WTC11 (cell line): ENCODE data around the gene ATG7. TPM values are rescaled to one million over a fixed set of nuclear protein-coding genes. Genes with fewer than 3 reads are reported as not detected.

Experiments used
- ATAC-seq: fragments of 200-7000 bp; cut with Tn5 transposase; 2 replicates; pipeline ENCODE4 v1.10.0; 2021; ENCODE audit warnings: mild to moderate bottlenecking, moderate library complexity
- CTCF ChIA-PET: fragments of 300-600 bp; sonication (Branson Sonifier 250); formaldehyde crosslinking; loops from one replicate; lab custom pipeline; 2021; ENCODE audit warnings: antibody characterized with exemption; lab: Charles Lee
- POLR2A ChIA-PET: fragments of 350-600 bp; sonication (Branson Sonifier 250); formaldehyde crosslinking; loops from one replicate; lab custom pipeline; 2021; ENCODE audit warnings: antibody characterized with exemption; lab: Charles Lee
- DNase-seq: peaks from one replicate; pipeline ENCODE4 v3.0.0; 2021; ENCODE audit warnings: low spot score
- H3K27ac Mint-ChIP-seq: 2 replicates; pipeline ENCODE4 v1.8.0; 2021; ENCODE audit warnings: mixed read lengths
- H3K27me3 Mint-ChIP-seq: 2 replicates; pipeline ENCODE4 v1.8.0; 2021; ENCODE audit warnings: low read depth, mild to moderate bottlenecking, moderate library complexity, mixed read lengths
- H3K36me3 Mint-ChIP-seq: 2 replicates; pipeline ENCODE4 v1.8.0; 2021; ENCODE audit warnings: mixed read lengths
- H3K4me1 Mint-ChIP-seq: 2 replicates; pipeline ENCODE4 v1.8.0; 2022; ENCODE audit warnings: mixed read lengths
- H3K4me3 Mint-ChIP-seq: 2 replicates; pipeline ENCODE4 v1.8.0; 2021; ENCODE audit warnings: mild to moderate bottlenecking, moderate library complexity, mixed read lengths
- H3K9me3 Mint-ChIP-seq: 2 replicates; pipeline ENCODE4 v1.8.0; 2021; ENCODE audit warnings: mixed read lengths
- ATF1 ChIP-seq: sonication (generic); formaldehyde crosslinking; IDR thresholded peaks from 2 replicates; pipeline ENCODE4 v1.8.1; 2023; ENCODE audit warnings: mild to moderate bottlenecking, moderate library complexity, missing genetic modification reagents
- CBFB ChIP-seq: sonication (generic); formaldehyde crosslinking; IDR thresholded peaks from 2 replicates; pipeline ENCODE4 v1.8.1; 2022; ENCODE audit warnings: mild to moderate bottlenecking, low read depth, missing genetic modification reagents
- CREB1 ChIP-seq: sonication (generic); formaldehyde crosslinking; IDR thresholded peaks from 2 replicates; pipeline ENCODE4 v1.8.0; 2023; ENCODE audit warnings: mild to moderate bottlenecking, missing genetic modification reagents
- ELF4 ChIP-seq: sonication (generic); formaldehyde crosslinking; IDR thresholded peaks from 2 replicates; pipeline ENCODE4 v1.8.1; 2022; ENCODE audit warnings: low read depth, mild to moderate bottlenecking, moderate library complexity, missing genetic modification reagents
- ESRRA ChIP-seq: sonication (generic); formaldehyde crosslinking; IDR thresholded peaks from 2 replicates; pipeline ENCODE4 v1.8.1; 2022; ENCODE audit warnings: mild to moderate bottlenecking, missing genetic modification reagents, borderline replicate concordance
- GRHL2 ChIP-seq: fragments of 250-450 bp; sonication (Bioruptor Pico); IDR thresholded peaks from 2 replicates; pipeline ENCODE4 v1.8.0; 2022; ENCODE audit warnings: mild to moderate bottlenecking, moderate library complexity; ENCODE audit not compliant: insufficient replicate concordance, severe bottlenecking
- GTF2I ChIP-seq: fragments of 250-450 bp; sonication (Bioruptor Pico); conservative IDR thresholded peaks from 2 replicates; pipeline ENCODE4 v1.4.0; 2021; ENCODE audit warnings: mild to moderate bottlenecking
- KAT7 ChIP-seq: sonication (generic); formaldehyde crosslinking; IDR thresholded peaks from 2 replicates; pipeline ENCODE4 v1.8.1; 2023; ENCODE audit warnings: missing genetic modification reagents, mild to moderate bottlenecking, borderline replicate concordance
- NFATC4 ChIP-seq: fragments of 250-450 bp; sonication (Bioruptor Pico); IDR thresholded peaks from 2 replicates; pipeline ENCODE4 v1.9.0; 2021; ENCODE audit warnings: mild to moderate bottlenecking
- PRRX2 ChIP-seq: fragments of 250-450 bp; sonication (Bioruptor Pico); IDR thresholded peaks from 2 replicates; pipeline ENCODE4 v1.8.0; 2021; ENCODE audit warnings: mild to moderate bottlenecking
- SMAD3 ChIP-seq: sonication (generic); formaldehyde crosslinking; IDR thresholded peaks from 2 replicates; pipeline ENCODE4 v1.8.0; 2022; ENCODE audit warnings: missing genetic modification reagents, mild to moderate bottlenecking, borderline replicate concordance
- TCF7 ChIP-seq: sonication (generic); formaldehyde crosslinking; IDR thresholded peaks from 2 replicates; pipeline ENCODE4 v1.8.0; 2022; ENCODE audit warnings: mild to moderate bottlenecking, low read depth, missing genetic modification reagents, moderate library complexity
- ZBTB21 ChIP-seq: sonication (generic); formaldehyde crosslinking; IDR thresholded peaks from 2 replicates; pipeline ENCODE4 v1.8.1; 2023; ENCODE audit warnings: mild to moderate bottlenecking, missing genetic modification reagents, borderline replicate concordance
- ZNF121 ChIP-seq: sonication (generic); formaldehyde crosslinking; IDR thresholded peaks from 2 replicates; pipeline ENCODE4 v1.8.0; 2023; ENCODE audit warnings: missing genetic modification reagents
- ZNF317 ChIP-seq: sonication (generic); formaldehyde crosslinking; IDR thresholded peaks from 2 replicates; pipeline ENCODE4 v1.8.1; 2023; ENCODE audit warnings: low read depth, mild to moderate bottlenecking, moderate library complexity, missing genetic modification reagents, borderline replicate concordance
- ZNF671 ChIP-seq: fragments of 250-450 bp; sonication (Bioruptor Pico); IDR thresholded peaks from 2 replicates; pipeline ENCODE4 v1.8.0; 2021; ENCODE audit warnings: mild to moderate bottlenecking
- total RNA-seq: library from RNA; stranded (reverse); gene quantifications from 3 replicates; pipeline ENCODE4 v1.2.3, GENCODE V29; 2021
- TF ChIP-seq, protein P1 (sequence below): sonication (generic); formaldehyde crosslinking; IDR thresholded peaks from 2 replicates; pipeline ENCODE4 v1.8.0; 2022; ENCODE audit warnings: mild to moderate bottlenecking, missing genetic modification reagents
- TF ChIP-seq, protein P2 (sequence below): sonication (generic); formaldehyde crosslinking; IDR thresholded peaks from 2 replicates; pipeline ENCODE4 v1.8.1; 2022; ENCODE audit warnings: mild to moderate bottlenecking, missing genetic modification reagents, moderate library complexity, borderline replicate concordance
- TF ChIP-seq, protein P3 (sequence below): fragments of 250-450 bp; sonication (Bioruptor Pico); IDR thresholded peaks from 2 replicates; pipeline ENCODE4 v1.9.0; 2021; ENCODE audit warnings: mild to moderate bottlenecking
- TF ChIP-seq, protein P4 (sequence below): sonication (generic); formaldehyde crosslinking; IDR thresholded peaks from 2 replicates; pipeline ENCODE4 v1.8.1; 2022; ENCODE audit warnings: mild to moderate bottlenecking, moderate library complexity, missing genetic modification reagents
- TF ChIP-seq, protein P5 (sequence below): fragments of 250-450 bp; sonication (Bioruptor Pico); IDR thresholded peaks from 2 replicates; pipeline ENCODE4 v1.8.0; 2021; ENCODE audit warnings: mild to moderate bottlenecking

ATG7 gene
- total RNA-seq, 1 experiment from 2014 or later = 17.5 TPM

DNA sequence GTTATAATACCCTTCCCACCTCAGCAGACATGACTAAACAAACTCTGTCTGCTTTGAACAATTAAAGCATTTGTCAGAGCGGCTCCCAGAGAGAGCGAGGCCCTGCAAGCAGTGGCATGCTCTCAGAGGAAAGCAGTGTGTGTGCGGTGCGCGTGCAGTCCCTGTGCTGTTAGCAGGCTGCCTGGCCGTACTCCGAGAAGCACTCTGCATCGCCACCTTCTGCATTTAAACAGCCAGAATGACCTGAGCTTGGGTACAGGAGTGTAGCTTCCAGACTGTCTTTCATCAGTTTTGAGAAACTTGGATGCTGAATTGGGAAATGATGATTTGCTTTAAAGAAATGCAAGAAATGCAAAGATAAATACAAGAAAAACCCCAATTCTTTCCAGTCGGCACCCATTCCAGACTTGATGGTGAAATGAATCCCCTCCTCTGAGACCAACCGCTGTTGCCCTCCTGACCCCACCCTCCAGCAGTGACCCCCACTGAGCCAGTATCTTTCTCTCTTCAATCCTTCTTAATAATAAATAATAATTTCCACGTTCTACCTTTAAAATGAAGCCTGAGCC lies 258.0 kb downstream of the ATG7 start:
- Mint-ChIP-seq H3K4me1 (no peaks in the 10 kb centered on the region), H3K27me3 (no peaks in the 10 kb centered on the region), H3K36me3 (no peaks in the 10 kb centered on the region)
- DNase-seq = no peak
- ChIA-PET POLR2A (no interaction called here), CTCF (no interaction called here)
- TF ChIP-seq NFATC4 (CRISPR knock-in tag) (no peak), ZNF671 (CRISPR knock-in tag) (no peak), ESRRA (no peak), ATF1 (CRISPR knock-in tag) (no peak), SMAD3 (CRISPR knock-in tag) (no peak), CREB1 (CRISPR knock-in tag) (no peak), PRRX2 (CRISPR knock-in tag) (no peak), GRHL2 (CRISPR knock-in tag) (no peak), ELF4 (CRISPR knock-in tag) (no peak), TCF7 (no peak), ZBTB21 (no peak)
- TF ChIP-seq, protein P1, sequence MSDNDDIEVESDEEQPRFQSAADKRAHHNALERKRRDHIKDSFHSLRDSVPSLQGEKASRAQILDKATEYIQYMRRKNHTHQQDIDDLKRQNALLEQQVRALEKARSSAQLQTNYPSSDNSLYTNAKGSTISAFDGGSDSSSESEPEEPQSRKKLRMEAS (CRISPR knock-in tag) = no peak
- TF ChIP-seq, protein P2, sequence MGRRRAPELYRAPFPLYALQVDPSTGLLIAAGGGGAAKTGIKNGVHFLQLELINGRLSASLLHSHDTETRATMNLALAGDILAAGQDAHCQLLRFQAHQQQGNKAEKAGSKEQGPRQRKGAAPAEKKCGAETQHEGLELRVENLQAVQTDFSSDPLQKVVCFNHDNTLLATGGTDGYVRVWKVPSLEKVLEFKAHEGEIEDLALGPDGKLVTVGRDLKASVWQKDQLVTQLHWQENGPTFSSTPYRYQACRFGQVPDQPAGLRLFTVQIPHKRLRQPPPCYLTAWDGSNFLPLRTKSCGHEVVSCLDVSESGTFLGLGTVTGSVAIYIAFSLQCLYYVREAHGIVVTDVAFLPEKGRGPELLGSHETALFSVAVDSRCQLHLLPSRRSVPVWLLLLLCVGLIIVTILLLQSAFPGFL (CRISPR knock-in tag) = no peak
- TF ChIP-seq, all 79 proteins: peak for 0
- no peak overlapping the region for H3K4me3 Mint-ChIP-seq
- ATAC-seq = no peak
- 0 out of 2 replicates have a peak overlapping the region, but pooled peaks have one; percentile 27 for H3K27ac Mint-ChIP-seq
- no peaks in the 10 kb centered on the region for H3K9me3 Mint-ChIP-seq

DNA sequence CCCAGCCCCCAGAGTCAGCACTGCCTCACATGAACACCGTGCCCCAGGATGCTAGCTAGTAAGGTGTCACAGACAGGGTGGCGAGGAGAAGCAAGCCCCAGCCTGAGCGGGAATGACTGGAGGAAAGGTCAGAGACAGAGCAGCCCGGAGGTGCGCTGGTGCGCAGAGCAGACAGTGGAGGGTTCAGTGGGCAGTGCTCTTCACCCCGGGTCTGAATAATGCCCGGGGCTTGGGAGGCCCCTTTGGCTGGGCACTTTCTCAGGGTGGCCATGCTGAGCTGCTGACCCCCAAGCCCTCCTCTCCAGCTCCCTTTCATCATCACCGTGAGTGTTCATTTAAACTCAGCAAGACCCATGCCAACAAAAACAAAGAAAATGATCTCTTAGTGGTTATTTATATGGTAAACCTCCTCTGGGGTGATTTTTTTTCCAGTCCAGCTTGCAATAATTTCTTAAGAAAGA lies 260.8 kb downstream of the ATG7 start:
- Mint-ChIP-seq H3K36me3 (no peaks in the 10 kb centered on the region), H3K27me3 (no peaks in the 10 kb centered on the region), H3K4me3 (no peak overlapping the region), H3K27ac (no peak overlapping the region), H3K9me3 (no peaks in the 10 kb centered on the region), H3K4me1 (no peaks in the 10 kb centered on the region)
- ATAC-seq (no peak), DNase-seq (no peak)
- CTCF ChIA-PET = interaction anchor here (0.6 to 0.8 kb wide), 2 partner anchors 13 to 96 kb away, joined by 3 read pairs; no protein-coding TSS in a partner anchor
- TF ChIP-seq SMAD3 (CRISPR knock-in tag) (no peak), CBFB (CRISPR knock-in tag) (no peak), GRHL2 (CRISPR knock-in tag) (no peak), GTF2I (CRISPR knock-in tag) (no peak), KAT7 (CRISPR knock-in tag) (no peak), ZNF317 (no peak), PRRX2 (CRISPR knock-in tag) (no peak), ZNF121 (CRISPR knock-in tag) (no peak), ESRRA (no peak)
- TF ChIP-seq, protein P3, sequence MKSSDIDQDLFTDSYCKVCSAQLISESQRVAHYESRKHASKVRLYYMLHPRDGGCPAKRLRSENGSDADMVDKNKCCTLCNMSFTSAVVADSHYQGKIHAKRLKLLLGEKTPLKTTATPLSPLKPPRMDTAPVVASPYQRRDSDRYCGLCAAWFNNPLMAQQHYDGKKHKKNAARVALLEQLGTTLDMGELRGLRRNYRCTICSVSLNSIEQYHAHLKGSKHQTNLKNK (CRISPR knock-in tag) = no peak
- TF ChIP-seq, protein P1 (CRISPR knock-in tag) = no peak
- TF ChIP-seq, protein P4, sequence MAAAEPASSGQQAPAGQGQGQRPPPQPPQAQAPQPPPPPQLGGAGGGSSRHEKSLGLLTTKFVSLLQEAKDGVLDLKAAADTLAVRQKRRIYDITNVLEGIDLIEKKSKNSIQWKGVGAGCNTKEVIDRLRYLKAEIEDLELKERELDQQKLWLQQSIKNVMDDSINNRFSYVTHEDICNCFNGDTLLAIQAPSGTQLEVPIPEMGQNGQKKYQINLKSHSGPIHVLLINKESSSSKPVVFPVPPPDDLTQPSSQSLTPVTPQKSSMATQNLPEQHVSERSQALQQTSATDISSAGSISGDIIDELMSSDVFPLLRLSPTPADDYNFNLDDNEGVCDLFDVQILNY = no peak
- TF ChIP-seq, protein P5, sequence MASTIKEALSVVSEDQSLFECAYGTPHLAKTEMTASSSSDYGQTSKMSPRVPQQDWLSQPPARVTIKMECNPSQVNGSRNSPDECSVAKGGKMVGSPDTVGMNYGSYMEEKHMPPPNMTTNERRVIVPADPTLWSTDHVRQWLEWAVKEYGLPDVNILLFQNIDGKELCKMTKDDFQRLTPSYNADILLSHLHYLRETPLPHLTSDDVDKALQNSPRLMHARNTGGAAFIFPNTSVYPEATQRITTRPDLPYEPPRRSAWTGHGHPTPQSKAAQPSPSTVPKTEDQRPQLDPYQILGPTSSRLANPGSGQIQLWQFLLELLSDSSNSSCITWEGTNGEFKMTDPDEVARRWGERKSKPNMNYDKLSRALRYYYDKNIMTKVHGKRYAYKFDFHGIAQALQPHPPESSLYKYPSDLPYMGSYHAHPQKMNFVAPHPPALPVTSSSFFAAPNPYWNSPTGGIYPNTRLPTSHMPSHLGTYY (CRISPR knock-in tag) = no peak
- TF ChIP-seq, all 79 proteins: peak for 0
- POLR2A ChIA-PET = interaction anchor here (0.7 kb wide), 1 partner anchor 32 kb away, joined by 5 read pairs; no protein-coding TSS in a partner anchor
